ENCODE data around the gene RBX1.

RBX1 gene

DNA sequence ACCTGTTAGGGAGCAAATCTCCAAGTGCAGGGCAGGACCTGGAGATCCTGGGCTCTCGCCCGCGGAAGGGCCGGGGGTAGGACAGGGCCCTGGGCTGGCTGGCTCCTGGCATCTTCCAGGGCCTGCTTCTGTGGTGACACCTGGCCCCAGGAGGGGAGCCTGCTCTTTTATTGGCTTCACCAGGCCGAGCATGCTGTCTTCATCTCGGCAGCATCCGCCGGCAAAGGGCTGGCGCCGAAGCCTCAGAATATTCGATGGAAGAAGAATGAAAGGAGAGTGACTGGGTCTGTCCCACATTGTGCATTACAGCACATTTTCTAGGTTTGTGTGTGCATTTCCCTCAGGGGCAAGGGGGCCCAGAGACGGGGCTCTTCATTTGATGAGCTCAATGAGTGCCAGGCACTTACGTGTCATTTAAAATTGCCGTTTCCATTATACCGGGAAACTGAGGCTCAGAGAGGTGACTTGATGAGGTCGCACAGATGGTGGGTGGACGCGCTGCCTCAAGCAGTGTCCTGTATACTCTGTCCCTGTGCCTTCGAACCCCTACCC lies 70.0 kb downstream of the RBX1 start:
- DNase-seq (ENCODE audit: low read depth) = no peak
- TF ChIP-seq, protein P1, sequence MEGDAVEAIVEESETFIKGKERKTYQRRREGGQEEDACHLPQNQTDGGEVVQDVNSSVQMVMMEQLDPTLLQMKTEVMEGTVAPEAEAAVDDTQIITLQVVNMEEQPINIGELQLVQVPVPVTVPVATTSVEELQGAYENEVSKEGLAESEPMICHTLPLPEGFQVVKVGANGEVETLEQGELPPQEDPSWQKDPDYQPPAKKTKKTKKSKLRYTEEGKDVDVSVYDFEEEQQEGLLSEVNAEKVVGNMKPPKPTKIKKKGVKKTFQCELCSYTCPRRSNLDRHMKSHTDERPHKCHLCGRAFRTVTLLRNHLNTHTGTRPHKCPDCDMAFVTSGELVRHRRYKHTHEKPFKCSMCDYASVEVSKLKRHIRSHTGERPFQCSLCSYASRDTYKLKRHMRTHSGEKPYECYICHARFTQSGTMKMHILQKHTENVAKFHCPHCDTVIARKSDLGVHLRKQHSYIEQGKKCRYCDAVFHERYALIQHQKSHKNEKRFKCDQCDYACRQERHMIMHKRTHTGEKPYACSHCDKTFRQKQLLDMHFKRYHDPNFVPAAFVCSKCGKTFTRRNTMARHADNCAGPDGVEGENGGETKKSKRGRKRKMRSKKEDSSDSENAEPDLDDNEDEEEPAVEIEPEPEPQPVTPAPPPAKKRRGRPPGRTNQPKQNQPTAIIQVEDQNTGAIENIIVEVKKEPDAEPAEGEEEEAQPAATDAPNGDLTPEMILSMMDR (IDR thresholded peaks at IDR 0.05; ENCODE audit: low read length, missing control alignments) = no peak

DNA sequence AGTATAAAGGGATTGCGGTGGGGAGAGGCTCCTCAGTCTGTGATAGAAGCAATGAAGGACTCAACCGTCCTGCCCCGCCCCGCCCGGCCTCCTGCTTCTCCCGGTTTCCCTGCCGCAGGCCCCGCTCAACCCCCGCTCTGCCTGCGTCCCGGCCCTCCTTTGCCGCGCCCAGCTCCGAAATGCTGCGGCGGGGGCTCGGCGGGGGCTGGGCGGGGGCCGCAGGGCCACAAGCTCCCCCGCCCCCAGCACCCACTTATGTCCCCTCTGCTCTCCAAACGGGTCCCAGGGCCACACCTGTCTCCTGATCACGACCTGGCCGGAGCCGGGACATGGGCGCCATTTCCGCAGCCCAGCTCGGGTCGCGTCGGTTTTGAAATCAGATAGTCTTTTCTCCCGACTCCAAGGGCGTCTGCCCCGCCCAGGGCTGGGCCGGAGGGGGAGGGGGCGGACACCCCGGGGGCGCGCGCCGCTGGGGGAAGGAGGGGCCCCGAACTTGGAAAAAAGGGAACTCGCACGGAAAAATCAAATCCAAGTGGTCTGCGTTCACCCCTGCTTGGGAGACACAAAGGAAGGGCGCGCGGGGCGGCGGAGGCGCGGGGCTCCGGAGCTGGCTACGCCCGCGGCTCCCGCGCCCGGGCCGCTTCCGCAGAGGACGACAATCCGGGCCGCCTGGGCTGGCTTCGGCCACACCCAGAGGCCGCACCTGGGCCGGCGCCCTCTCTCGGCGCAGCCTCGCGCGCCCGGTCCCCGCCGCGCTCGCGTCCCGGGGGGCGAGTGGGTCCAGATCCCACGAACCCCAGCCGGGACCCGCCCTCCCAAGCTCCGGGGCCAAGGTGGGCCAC lies 70.7 kb downstream of the RBX1 start:
- peak; percentile 47 for DNase-seq (ENCODE audit: low read depth)

More for the DNA sequence above, 70.0 kb downstream of the RBX1 start:
- H3K4me3 ChIP-seq (replicated peaks; ENCODE audit: low read depth, low read length) = peak overlapping the region; percentile 61

DNA sequence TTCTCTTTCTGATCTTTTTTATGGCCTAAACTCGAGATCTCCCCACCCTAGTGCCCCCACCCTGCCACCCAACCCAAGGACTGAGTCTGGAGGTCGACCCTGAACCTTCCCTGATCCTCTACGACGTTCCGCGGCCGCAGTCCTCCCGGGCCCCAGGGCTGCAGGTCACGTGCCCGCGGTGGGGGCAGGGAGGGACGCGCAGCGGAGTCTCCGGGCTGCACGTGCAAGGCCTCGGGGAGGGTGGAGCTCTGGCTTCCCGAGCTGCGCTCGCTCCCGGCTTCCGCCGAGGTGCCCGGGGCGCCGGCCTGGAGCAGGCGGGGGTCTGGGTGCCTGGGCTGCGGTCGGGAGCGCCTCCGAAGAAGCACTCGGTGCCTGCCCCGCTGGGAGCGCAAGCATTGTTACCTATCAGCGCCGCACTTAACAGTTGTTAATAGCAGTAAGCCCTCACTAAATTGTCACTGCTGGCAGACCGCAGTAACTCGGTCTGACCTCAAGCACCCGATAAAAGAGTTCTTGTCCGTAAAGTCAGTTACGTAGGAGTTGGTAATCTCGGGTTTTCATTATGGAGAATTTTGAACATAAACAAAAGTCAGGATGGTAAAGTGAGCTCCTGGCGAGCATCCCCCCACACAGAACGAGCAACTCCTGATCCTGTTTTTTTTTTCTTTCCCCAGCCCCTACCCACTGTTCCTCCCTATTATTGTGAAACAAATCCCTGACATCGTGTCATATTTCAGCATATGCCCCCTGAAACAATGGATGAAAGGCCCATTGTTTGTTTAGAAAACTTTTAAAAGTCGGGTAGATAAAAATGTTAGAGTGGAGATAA lies 71.5 kb downstream of the RBX1 start:
- TF ChIP-seq, protein P1 (IDR thresholded peaks at IDR 0.05; ENCODE audit: low read length, missing control alignments) = no peak
- peak overlapping the region; percentile 61 for H3K4me3 ChIP-seq (replicated peaks; ENCODE audit: low read depth, low read length)
- peak; percentile 89 for DNase-seq (ENCODE audit: low read depth)

More for the DNA sequence above, 70.7 kb downstream of the RBX1 start:
- TF ChIP-seq, protein P1 (IDR thresholded peaks at IDR 0.05; ENCODE audit: low read length, missing control alignments) = no peak
- H3K4me3 ChIP-seq (replicated peaks; ENCODE audit: low read depth, low read length) = peak overlapping the region; percentile 61
